Measurements from ENCODE around the gene ANKZF1. TPM values are rescaled to one million over a fixed set of nuclear protein-coding genes. Genes with fewer than 3 reads are reported as not detected.

ANKZF1 gene
- total and polyA plus RNA-seq, 3 donors from 2014 or later = 27.9 to 56.4 (median 50.9) TPM

GRCh38 chr2:219220652-219221402 is 8.8 kb upstream of the ANKZF1 start:
- no peak for DNase-seq
- TF ChIP-seq CTCF (IDR thresholded peaks at IDR 0.05) (no peak), POLR2A (IDR thresholded peaks at IDR 0.05) (no peak)
- Histone ChIP-seq H3K4me1 (peaks cover 27% of the 10 kb centered on the region), H3K4me3 (no peak overlapping the region), H3K9me3 (no peaks in the 10 kb centered on the region), H3K27me3 (no peaks in the 10 kb centered on the region), H3K27ac (no peak overlapping the region), H3K36me3 (ENCODE audit: low read depth, missing control alignments) (no peaks in the 10 kb centered on the region)
- intact Hi-C loops (cut with DNase I; ENCODE audit: low total_unique reads) = no loop called here
- WGBS, 2 donors = 91 to 92% methylated on average over 12 to 19 of the region's 19 CpGs

- Histone ChIP-seq H3K36me3 (ENCODE audit: low read depth, missing control alignments) (no peaks in the 10 kb centered on the region), H3K4me1 (peaks cover 26% of the 10 kb centered on the region), H3K4me3 (no peak overlapping the region), H3K9me3 (no peaks in the 10 kb centered on the region), H3K27me3 (no peaks in the 10 kb centered on the region), H3K27ac (no peak overlapping the region)
- 87 to 93% methylated on average over 10 to 16 of the region's 16 CpGs for WGBS, 2 donors
- intact Hi-C loops (cut with DNase I; ENCODE audit: low total_unique reads) = no loop called here
- no peak for DNase-seq
- TF ChIP-seq POLR2A (IDR thresholded peaks at IDR 0.05) (no peak), CTCF (IDR thresholded peaks at IDR 0.05) (no peak)
These were observed 7.6 kb upstream of the ANKZF1 start for GRCh38 chr2:219221957-219222518.

- TF ChIP-seq CTCF (IDR thresholded peaks at IDR 0.05) (no peak), POLR2A (IDR thresholded peaks at IDR 0.05) (no peak)
- H3K9me3 ChIP-seq = no peaks in the 10 kb centered on the region
- peaks cover 18% of the 10 kb centered on the region for H3K4me1 ChIP-seq
- 93 to 94% methylated on average over 29 to 31 of the region's 31 CpGs for WGBS, 2 donors
- DNase-seq = no peak
- H3K27me3 ChIP-seq = no peaks in the 10 kb centered on the region
- H3K36me3 ChIP-seq (ENCODE audit: low read depth, missing control alignments) = no peaks in the 10 kb centered on the region
- no peak overlapping the region for H3K4me3 ChIP-seq
- H3K27ac ChIP-seq = no peak overlapping the region
- intact Hi-C loops (cut with DNase I; ENCODE audit: low total_unique reads) = no loop called here
These were observed 5.6 kb upstream of the ANKZF1 start for GRCh38 chr2:219223831-219224610.

- DNase-seq = no peak
- Histone ChIP-seq H3K27ac (no peak overlapping the region), H3K27me3 (no peaks in the 10 kb centered on the region), H3K4me1 (peaks cover 12% of the 10 kb centered on the region), H3K9me3 (no peaks in the 10 kb centered on the region), H3K4me3 (no peak overlapping the region), H3K36me3 (ENCODE audit: low read depth, missing control alignments) (no peaks in the 10 kb centered on the region)
- no peak for TF ChIP-seq CTCF (IDR thresholded peaks at IDR 0.05)
- no peak for TF ChIP-seq POLR2A (IDR thresholded peaks at IDR 0.05)
- 83 to 90% methylated on average over 3 of the region's 3 CpGs for WGBS, 2 donors
- intact Hi-C loops (cut with DNase I; ENCODE audit: low total_unique reads) = no loop called here
These were observed 4.3 kb upstream of the ANKZF1 start for GRCh38 chr2:219225350-219225749.
